ENCODE results near the gene STIP1.

STIP1 gene

DNA sequence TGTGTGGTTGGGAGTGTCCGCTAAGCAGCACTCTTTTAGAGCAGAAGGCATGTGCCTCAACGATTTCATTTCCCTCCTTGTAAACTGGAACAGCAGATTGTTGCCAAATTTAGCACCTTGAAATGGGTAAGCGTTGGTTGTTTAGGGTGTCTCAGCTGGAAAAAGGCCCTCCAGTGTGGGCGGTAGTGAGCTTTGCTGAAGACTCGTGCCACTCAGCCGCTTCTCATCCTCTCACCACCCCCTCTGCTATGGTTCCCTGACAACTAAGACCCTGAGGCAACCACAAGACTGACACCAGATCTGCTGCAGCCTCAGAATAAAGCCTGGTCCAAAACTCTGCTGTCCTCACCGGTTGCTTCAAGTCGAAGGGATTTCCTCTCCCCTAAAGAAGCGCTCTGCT is 10.7 kb downstream of the STIP1 start:
- no peak for DNase-seq (ENCODE audit: extremely low read depth in 1 of 2, low read depth in 1 of 2)

DNA sequence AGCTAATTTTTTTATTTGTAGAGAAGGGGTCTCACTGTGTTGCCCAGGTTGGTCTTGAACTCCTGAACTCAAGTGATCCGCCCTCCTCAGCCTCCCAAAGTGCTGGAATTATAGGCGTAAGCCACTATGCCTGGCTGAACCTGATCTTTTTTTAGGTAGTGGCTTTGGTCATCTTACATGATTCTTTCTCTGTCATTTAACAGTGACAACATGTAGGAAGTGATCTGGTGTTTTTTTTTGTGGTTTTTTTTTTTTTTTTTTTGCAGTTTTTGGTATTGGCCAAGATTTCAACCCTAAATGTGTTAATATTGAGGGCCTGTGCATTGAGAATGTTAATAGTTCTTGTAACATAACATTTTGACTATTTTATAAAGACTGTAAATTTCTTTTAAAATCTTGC is 12.5 kb downstream of the STIP1 start:
- no peak for DNase-seq (ENCODE audit: extremely low read depth in 1 of 2, low read depth in 1 of 2)

DNA sequence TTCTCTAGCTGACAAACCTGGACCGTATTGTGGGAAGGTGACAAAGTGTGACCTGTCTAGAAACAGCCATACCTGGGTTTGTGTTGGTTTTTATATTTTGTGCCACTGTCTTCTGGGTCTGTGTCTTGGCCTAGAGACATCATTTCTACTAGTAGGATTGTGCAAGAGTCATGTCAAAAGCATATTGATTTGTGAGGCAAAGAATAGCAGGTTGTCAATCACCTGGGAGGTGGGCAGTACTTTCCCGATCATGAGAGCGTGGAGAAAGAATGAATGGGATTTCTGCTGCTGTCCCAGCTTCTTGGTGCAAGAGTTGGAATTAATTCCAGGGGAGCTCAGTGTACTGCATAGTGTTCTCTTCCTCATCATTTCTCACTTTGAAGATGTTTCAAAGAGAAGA is 15.6 kb downstream of the STIP1 start:
- no peak for DNase-seq (ENCODE audit: extremely low read depth in 1 of 2, low read depth in 1 of 2)

GRCh38 chr11:64202992-64203391 is 17.0 kb downstream of the STIP1 start:
- DNase-seq (ENCODE audit: extremely low read depth in 1 of 2, low read depth in 1 of 2) = no peak

DNA sequence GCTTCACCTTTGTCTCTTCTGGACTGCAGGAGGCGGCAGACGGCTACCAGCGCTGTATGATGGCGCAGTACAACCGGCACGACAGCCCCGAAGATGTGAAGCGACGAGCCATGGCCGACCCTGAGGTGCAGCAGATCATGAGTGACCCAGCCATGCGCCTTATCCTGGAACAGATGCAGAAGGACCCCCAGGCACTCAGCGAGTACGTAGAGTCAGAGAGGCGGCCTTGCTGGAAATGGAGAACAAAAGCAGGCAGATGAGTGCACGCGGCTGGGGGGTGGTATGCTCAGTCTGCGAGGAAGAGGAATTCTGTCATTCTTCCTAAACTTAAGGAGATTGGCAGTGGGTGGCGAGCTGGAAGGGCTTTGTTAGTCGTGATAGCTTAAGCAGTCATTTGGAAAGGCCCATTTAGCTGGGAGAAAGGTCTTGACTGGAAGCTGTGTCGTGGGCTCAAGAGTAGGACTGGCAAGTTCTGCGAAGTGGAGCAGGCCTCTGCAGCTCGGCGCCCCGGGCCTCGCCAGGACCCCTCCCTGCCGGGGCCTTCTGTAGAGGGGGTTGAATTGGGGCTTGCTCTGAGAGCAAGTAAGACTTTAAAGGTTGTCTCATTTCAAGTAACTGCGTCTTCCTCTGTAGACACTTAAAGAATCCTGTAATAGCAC is 17.6 kb downstream of the STIP1 start:
- no peak for DNase-seq (ENCODE audit: extremely low read depth in 1 of 2, low read depth in 1 of 2)

DNA sequence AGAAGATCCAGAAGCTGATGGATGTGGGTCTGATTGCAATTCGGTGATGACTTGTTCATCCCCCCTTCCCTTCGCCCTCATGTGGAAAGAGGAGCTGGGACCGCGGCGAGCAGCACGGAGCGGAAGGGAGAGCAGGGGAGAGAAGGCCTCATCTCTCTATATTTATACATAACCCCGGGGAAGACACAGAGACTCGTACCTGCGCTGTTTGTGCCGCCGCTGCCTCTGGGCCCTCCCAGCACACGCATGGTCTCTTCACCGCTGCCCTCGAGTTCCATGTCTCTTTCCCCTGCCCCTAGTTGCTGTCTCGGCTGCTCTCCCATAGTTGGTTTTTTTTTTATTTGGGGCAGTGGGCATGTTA is 18.1 kb downstream of the STIP1 start:
- no peak for DNase-seq (ENCODE audit: extremely low read depth in 1 of 2, low read depth in 1 of 2)

DNA sequence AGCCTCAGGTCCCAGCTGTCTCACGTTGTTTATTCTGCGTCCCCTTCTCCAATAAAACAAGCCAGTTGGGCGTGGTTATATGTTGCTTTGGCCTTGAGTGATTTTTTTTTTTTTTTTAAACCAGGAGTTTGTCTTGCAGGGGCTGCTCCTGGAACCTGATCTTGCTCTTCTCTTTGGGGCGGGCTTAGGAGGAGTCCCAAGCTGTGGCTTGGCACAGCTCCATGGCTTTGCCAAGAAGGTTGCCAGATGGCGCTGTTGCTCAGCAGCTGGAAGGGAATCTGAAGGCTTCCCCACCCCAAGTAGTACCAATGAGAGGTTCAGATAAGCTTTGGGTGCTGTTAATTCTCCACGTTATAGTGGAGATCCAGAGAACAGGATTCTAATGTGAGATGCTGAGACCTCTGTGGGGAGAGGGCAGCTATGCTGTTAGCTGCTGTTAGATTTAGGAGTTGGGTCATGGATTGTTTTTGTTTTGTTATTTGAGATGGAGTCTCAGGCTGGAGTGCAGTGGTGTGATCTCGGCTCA is 18.6 kb downstream of the STIP1 start:
- DNase-seq (ENCODE audit: extremely low read depth in 1 of 2, low read depth in 1 of 2) = peak; percentile 68 to 69

GRCh38 chr11:64206457-64207255 is 20.7 kb downstream of the STIP1 start, which contains the start of gene FERMT3:
Gene FERMT3 (plus strand): TSS chr11:64206721. CDS start chr11:64207365, 644 bp downstream.
- peak in 1 of 2 donors; percentile 53 for DNase-seq (ENCODE audit: extremely low read depth in 1 of 2, low read depth in 1 of 2)

DNA sequence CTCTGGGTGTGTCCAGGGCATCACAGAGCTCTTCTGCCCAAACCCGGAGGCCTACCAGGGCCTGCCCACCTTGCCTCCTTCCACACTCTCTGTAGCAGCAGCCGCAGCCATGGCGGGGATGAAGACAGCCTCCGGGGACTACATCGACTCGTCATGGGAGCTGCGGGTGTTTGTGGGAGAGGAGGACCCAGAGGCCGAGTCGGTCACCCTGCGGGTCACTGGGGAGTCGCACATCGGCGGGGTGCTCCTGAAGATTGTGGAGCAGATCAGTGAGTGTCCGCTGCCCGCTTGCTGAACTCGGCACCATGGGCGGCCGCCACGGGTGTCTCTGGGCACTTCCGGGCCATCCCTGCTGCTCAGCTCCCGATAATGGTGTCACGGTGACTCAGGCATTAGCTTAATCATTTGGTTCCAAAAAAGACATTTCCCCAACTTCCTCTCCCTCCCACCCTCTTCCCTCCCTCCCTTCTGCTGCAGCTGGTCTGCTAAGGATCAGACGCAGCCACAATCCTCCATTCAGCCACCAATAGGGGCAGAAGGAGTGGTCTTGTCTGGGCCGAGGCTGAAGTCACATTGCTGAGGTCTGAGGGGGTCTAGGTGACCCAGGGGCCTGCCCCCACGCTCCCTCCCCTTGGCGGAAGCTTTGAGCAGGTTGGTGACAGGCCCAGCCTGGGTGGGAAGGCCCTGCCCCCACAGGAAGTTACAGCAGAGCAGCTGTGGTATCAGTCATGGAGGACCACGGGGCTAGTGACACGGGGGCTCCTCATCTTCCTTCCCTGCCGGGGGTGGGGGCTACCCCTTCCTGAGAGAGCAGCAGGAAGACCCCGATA is 21.5 kb downstream of the STIP1 start:
- peak in 1 of 2 donors; percentile 59 for DNase-seq (ENCODE audit: extremely low read depth in 1 of 2, low read depth in 1 of 2)

GRCh38 chr11:64208086-64208795 is 22.3 kb downstream of the STIP1 start:
- DNase-seq (ENCODE audit: extremely low read depth in 1 of 2, low read depth in 1 of 2) = no peak

- DNase-seq (ENCODE audit: extremely low read depth in 1 of 2, low read depth in 1 of 2) = no peak
Observed at GRCh38 chr11:64208796-64209562, 23.0 kb downstream of the STIP1 start.

- DNase-seq (ENCODE audit: extremely low read depth in 1 of 2, low read depth in 1 of 2) = no peak
Observed at GRCh38 chr11:64209563-64209843, 23.5 kb downstream of the STIP1 start.

- no peak for DNase-seq (ENCODE audit: extremely low read depth in 1 of 2, low read depth in 1 of 2)
Observed at GRCh38 chr11:64210301-64211020, 24.5 kb downstream of the STIP1 start.

DNA sequence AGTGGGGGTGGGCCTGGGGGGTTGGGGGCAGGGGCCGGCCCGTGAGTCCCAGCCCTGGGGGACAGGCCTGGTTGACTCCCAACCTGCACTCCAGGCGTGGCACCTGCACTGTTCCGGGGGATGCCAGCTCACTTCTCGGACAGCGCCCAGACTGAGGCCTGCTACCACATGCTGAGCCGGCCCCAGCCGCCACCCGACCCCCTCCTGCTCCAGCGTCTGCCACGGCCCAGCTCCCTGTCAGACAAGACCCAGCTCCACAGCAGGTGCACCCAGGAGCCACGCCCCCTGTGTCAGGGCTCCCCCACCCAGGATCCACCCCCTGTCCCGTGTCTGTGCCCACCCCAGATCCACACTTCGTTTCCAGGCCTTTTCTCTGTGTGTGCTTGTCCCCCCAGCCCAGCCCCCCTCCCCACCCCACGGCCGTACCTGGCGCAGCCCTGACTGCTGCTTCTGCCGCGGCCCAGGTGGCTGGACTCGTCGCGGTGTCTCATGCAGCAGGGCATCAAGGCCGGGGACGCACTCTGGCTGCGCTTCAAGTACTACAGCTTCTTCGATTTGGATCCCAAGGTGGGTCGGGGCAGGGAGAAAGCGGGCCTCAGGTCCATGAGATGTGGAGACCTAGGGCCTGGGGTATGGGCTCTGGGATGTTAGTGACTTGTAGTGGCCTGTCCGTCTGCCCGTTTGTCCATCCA is 25.4 kb downstream of the STIP1 start:
- no peak for DNase-seq (ENCODE audit: extremely low read depth in 1 of 2, low read depth in 1 of 2)

- DNase-seq (ENCODE audit: extremely low read depth in 1 of 2, low read depth in 1 of 2) = no peak
Observed at GRCh38 chr11:64216879-64217278, 30.9 kb downstream of the STIP1 start.

GRCh38 chr11:64218628-64219353 is 32.8 kb downstream of the STIP1 start:
- DNase-seq (ENCODE audit: extremely low read depth in 1 of 2, low read depth in 1 of 2) = no peak

GRCh38 chr11:64219354-64219684 is 33.3 kb downstream of the STIP1 start:
- DNase-seq (ENCODE audit: extremely low read depth in 1 of 2, low read depth in 1 of 2) = no peak

DNA sequence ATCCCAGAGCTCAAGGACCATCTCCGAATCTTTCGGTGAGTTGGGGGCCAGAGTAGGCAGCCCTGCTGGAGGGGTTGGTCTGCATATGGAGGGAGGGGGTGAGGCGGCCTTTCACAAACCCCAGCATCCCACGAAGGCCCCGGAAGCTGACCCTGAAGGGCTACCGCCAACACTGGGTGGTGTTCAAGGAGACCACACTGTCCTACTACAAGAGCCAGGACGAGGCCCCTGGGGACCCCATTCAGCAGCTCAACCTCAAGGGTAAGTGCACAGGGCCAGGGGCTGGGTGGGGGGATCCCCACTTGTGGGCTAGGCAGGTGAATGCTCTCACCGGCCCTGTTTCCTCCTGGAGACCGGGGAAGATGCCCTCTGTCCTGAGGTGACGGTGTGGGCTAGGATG is 33.8 kb downstream of the STIP1 start:
- no peak for DNase-seq (ENCODE audit: extremely low read depth in 1 of 2, low read depth in 1 of 2)
